Activated T-cell treated with anti-CD3 and anti-CD28 coated beads, Interleukin-2, amount 50 U/mL, for 1 hour (primary cell): ENCODE results near the gene SHC3.
A peak's percentile ranks its signal among the peaks of the same experiment; 100 is the strongest.

Source experiments
- DNase-seq: peaks from one replicate; pipeline ENCODE4 v3.0.0-alpha.2; 2020

The SHC3 gene

DNA sequence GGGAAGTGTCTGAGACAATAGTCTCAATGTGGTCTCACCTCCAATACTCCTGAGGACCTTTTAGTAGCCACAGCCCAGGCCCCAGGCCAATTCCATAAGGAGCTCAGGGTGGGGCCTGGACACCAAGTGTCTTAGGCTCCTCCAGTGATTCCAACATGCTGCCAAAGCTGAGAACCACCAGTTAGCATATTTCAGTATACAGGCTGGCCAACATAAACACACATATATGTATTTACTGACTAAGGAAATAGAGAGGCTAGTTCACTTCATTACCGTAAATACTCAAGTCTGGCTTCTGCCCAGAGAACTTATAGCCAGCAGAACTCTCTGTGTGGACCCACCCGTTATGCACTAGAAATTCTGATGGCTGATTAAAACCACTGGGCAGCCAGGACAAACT is 163.3 kb downstream of the SHC3 start:
- no peak for DNase-seq

- DNase-seq: no peak
Observed at GRCh38 chr9:89014153-89014552, 164.5 kb downstream of the SHC3 start.

DNA sequence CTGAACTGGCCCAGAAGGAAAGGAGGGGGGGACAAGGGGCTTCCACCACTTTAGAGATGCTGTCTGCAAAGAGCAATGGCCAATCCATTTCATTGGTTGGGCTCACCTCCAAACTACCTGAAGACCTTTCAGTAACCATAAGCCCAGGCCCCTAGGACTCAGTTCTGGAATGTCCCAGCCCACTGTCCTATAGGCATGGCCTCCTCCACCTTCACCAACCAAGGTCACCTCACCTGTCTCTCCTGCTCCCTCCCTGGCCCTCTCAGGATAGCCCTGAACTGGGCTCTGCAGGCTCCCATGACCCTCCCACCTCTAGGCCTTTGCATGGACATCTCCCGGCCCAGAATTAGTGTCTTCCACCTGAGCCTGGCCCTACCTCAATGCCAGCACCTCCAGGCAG is 165.0 kb downstream of the SHC3 start:
- no peak for DNase-seq

DNA sequence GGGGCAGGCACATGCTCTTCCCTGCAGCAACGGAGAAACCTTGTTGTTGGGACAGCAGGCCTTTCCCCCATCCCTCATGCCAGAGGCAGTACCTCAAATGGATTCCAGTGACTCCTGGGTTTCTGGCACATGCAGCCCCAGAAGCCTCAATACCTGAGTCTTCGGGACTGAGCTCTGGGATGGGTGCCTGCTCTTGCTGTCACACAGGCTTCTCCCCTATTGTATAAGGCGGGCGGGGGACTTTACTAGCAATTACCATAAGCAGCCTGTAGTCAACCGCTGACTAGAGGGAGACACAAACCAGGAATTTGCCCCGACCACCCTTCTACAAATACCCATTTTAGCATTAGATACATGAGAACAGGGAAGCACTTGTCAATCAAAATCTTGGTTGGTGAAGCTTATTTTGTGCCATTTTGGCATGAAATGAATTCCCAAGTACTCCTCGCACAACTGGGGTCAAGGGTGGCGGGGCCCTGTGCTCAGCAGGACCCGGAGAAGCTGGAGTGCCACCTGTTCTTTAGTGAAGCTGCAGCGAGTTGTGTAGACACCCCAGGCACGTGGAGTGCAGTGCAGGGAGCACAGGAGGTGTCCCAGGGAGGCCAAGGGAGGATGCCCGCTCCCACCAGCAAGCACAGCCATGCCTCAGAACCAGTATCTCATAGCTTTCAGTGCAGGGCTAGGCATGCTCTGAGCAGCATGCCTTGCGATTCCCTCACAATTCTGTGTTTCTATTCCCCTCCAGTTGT is 166.2 kb downstream of the SHC3 start:
- DNase-seq: no peak

GRCh38 chr9:89011683-89012082 is 166.9 kb downstream of the SHC3 start:
- no peak for DNase-seq

- no peak for DNase-seq
Observed at GRCh38 chr9:89010526-89011111, 168.0 kb downstream of the SHC3 start.

GRCh38 chr9:89010056-89010455 is 168.6 kb downstream of the SHC3 start:
- no peak for DNase-seq

- no peak for DNase-seq
Observed at GRCh38 chr9:89009546-89009840, 169.1 kb downstream of the SHC3 start.

- DNase-seq: no peak
Observed at GRCh38 chr9:89008744-89009545, 169.7 kb downstream of the SHC3 start.

- no peak for DNase-seq
Observed at GRCh38 chr9:89008055-89008743, 170.4 kb downstream of the SHC3 start.

GRCh38 chr9:89006996-89007967 is 171.3 kb downstream of the SHC3 start:
- DNase-seq: no peak

DNA sequence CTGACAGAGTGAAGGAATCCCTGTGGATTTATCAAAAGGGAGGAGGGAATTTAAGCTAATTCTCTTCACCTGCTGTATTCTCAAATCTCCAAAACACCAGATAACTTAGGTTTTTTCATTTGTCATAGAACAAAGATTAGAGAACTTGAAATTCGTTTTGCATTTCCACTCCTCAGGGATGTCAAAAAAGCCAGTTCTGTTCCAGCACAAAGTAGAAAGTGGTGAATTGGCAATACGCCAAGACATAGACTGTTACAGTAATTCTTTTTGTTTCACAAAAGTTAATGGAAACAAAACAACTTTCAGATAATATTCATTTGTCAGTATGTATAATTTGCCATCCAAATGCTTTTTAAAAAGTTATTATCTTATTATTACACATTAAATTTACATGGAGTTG is 172.4 kb downstream of the SHC3 start:
- no peak for DNase-seq

DNA sequence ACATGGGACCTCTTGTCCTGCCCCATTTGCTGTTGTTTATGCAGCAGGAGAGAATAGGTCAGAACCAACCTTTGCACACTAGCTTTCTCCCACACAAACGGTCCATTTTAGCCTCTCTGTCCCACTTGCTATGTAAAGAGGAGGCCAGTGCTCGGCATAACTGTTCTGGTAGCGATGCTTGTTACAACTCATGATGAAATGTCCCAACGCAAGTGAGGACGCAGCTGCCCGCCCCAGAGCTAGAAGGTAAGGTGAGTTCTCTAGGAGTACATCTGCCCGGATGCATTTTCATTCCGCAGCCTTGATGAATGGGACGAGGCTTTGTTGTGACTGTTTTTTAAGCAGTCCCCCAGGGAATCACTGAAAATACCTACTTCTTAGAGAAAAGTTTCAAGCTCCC is 173.3 kb downstream of the SHC3 start:
- no peak for DNase-seq

- DNase-seq: no peak
Observed at GRCh38 chr9:89002987-89003386, 175.6 kb downstream of the SHC3 start.

- no peak for DNase-seq
Observed at GRCh38 chr9:89001917-89002540, 176.6 kb downstream of the SHC3 start.

- peak; percentile 72 for DNase-seq
Observed at GRCh38 chr9:89000973-89001916, 177.4 kb downstream of the SHC3 start.

DNA sequence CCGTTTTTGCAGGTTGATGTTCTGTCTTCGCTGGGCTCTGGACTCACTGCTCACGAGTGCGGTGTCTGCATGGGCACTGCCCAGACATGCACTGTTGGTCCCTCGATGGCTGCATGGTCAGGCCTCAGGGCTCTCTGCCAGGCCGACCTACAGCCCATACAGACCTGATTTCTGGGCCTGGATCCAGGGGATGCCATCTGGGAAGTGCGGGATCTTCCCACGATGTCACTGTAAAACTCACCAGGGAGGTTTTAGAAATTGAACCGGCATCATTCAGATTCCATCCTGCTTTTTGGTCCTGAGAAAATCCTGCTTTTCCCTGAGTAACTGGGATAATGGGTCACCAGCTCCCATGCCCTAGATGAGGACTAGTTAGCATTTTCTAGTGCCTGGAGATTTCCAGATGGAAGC is 178.2 kb downstream of the SHC3 start:
- no peak for DNase-seq

DNA sequence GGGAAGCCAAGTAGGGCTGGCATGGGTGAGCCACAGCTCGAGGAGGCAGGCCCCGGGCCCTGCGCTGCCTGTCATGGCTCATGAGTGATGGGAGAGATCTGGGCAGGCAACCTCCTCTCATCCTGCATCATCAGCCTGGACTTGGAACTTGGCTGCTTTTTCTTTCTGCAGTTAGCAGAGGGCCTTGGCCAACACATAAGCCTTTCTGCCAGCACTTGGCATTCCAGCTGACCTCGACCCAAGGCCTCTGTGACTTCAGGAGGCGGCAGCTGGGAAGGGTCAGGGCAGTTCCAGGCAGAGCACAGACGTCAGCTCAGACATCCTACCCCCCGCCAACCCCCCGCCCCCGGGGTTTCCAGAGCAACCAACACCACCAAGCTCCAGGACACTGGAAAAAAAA is 179.7 kb downstream of the SHC3 start:
- DNase-seq: no peak

DNA sequence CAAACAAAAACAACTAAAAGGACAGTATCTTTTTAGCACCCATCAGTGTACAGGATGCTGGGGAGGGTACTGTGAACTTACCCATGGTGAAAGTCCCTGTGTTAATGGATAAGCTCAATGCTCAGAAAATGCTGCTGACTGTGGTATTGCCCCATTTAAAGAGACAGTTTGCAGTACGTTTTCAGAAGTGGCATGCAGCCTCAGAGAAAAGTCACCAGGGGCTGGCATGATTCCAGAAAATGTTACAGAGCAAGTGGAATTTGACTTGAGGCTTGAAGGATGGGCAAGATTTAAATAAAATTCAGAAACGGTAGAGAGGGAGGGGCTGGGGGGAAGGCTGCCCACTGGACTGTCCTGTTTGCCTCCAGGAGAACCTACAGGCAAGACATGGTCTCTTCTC is 180.1 kb downstream of the SHC3 start:
- DNase-seq: no peak

DNA sequence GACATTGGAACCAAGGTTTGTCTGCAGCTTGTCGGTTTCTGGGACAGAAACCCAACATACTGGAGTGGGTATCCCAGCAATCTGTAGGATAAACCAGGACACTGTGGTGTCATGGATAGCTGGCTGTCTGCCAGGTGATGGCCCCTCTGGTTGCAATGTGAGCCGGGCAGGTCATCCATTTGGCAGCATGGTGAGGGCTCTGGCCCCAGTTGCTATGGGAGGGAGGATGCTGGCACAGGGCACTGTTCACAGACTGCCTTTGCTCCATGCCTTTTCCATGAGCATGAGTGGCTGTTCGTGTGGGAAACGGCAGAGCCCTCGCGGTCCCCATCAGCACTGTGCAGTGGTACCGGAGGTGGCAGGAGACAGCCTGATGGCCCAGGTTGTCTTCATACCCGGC is 181.0 kb downstream of the SHC3 start:
- no peak for DNase-seq

DNA sequence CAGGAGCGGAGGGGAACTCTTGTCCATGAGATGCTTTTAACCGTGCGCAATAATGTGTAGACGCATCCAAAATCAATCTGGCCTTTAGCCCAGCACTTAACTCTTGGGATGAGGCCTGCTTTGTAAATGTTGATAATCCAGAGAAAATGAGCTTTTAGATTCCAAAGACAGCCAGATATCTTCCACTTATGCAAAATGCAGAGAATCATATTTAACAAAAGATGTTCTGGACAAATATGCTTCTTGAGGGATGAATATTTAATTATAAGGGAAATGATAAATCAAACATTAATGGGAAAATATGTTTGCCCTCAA is 181.7 kb downstream of the SHC3 start:
- DNase-seq: no peak
